K562 (cell line): ENCODE results near the gene WIPF1.

ENCODE experiments used
- BCL6 ChIP-seq: fragments of 250-450 bp; sonication (Bioruptor Pico); IDR thresholded peaks from 2 replicates; pipeline ENCODE4 v1.4.0; 2020
- BRCA1 ChIP-seq, 2 experiments: fragments of 450-650 bp in 1 of 2; sonication (generic) in 1 of 2; formaldehyde crosslinking in 1 of 2; IDR thresholded peaks; 2 replicates each; pipeline versions ENCODE4 v1.5.0 to v1.6.1; 2017 to 2020; ENCODE audit warnings: mild to moderate bottlenecking in 1 of 2, missing genetic modification reagents in 1 of 2
- CBFB ChIP-seq: sonication (generic); formaldehyde crosslinking; IDR thresholded peaks from 2 replicates; pipeline ENCODE4 v1.4.0; 2020; ENCODE audit warnings: mild to moderate bottlenecking, missing genetic modification reagents
- CTCF ChIP-seq, 3 experiments: IDR thresholded peaks in 2 of 3; conservative IDR thresholded peaks in 1 of 3; 2 replicates each; pipeline ENCODE4 v1.5.1; 2011 to 2012; ENCODE audit warnings: low read length in 3 of 3, mild to moderate bottlenecking in 3 of 3, control low read depth in 2 of 3, improper control_type of control experiment in 1 of 3, inconsistent platforms in 1 of 3, low read depth in 1 of 3, mixed read lengths in 1 of 3, moderate library complexity in 1 of 3; ENCODE audit not compliant: insufficient read depth in 2 of 3
- NFIC ChIP-seq: fragments of 450-650 bp; IDR thresholded peaks from 2 replicates; pipeline ENCODE4 v1.6.1; 2017; ENCODE audit warnings: mild to moderate bottlenecking, inconsistent platforms
- NRF1 ChIP-seq, 2 experiments: fragments of 450-650 bp; IDR thresholded peaks in 1 of 2; conservative IDR thresholded peaks in 1 of 2; 2 replicates each; pipeline ENCODE4 v1.6.1; 2014; ENCODE audit warnings: mild to moderate bottlenecking in 2 of 2
- PHF21A ChIP-seq: fragments of 450-650 bp; IDR thresholded peaks from 2 replicates; pipeline ENCODE4 v1.6.1; 2017; ENCODE audit warnings: low read depth, borderline replicate concordance
- SP2 ChIP-seq: IDR thresholded peaks from 2 replicates; pipeline ENCODE4 v1.6.1; 2011; ENCODE audit warnings: mild to moderate bottlenecking, low read depth, low read length, moderate library complexity; ENCODE audit not compliant: poor library complexity, severe bottlenecking; ENCODE audit errors: extremely low read depth
- TEAD4 ChIP-seq, 2 experiments: sonication (generic) in 1 of 2; formaldehyde crosslinking in 1 of 2; IDR thresholded peaks; 2 replicates each; pipeline versions ENCODE4 v1.6.1 to v1.8.0; 2012 to 2022; ENCODE audit warnings: borderline replicate concordance in 1 of 2, inconsistent platforms in 1 of 2, low read length in 1 of 2, mild to moderate bottlenecking in 1 of 2, missing genetic modification reagents in 1 of 2
- TSHZ1 ChIP-seq: fragments of 250-450 bp; sonication (Bioruptor Pico); IDR thresholded peaks from 2 replicates; pipeline ENCODE4 v1.4.0; 2020; ENCODE audit warnings: mild to moderate bottlenecking, moderate library complexity
- ZNF124 ChIP-seq: sonication (generic); formaldehyde crosslinking; IDR thresholded peaks from 2 replicates; pipeline ENCODE4 v1.8.1; 2022; ENCODE audit warnings: missing genetic modification reagents
- ZZZ3 ChIP-seq: fragments of 450-650 bp; IDR thresholded peaks from 2 replicates; pipeline ENCODE4 v1.6.1; 2016; ENCODE audit warnings: antibody characterized with exemption, mild to moderate bottlenecking, moderate library complexity
- TF ChIP-seq, protein P1 (sequence below): fragments of 250-450 bp; sonication (Bioruptor Pico); IDR thresholded peaks from 2 replicates; pipeline ENCODE4 v1.8.0; 2021; ENCODE audit warnings: moderate library complexity, mild to moderate bottlenecking, inconsistent platforms

DNA sequence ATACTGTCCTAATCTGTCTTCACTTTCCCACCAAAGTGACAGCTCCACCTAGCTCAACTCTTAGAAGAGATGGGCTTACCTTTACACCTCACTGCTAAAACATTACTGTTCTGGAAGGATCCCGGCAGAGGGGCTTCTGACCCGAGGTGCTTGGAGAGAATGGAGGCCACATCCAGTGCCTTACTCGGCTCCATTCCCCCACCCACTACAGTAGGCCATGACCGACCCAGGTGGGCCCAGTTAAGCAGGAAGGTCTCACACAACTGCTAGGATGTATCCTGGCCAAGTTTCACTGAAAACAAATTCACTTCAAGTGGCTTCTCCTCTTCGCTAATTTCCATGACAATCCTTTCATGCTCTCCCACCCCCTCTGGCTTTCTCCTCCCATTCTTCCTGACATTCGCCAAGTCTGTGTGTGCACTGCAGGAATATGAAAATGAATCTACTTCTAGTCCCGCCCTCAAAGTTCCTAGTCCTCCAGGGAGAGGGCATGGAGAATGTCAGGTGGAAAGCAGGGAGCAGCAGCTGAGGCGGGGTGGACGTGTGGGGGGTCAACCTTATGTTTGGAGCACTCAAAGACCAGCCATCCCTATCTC lies 11.8 kb downstream of the WIPF1 start:
- TF ChIP-seq ZNF124 (CRISPR knock-in tag) (no peak), TSHZ1 (no peak), TEAD4 (IDR thresholded peaks at IDR 0.05; ENCODE audit: low read length) (no peak), TEAD4 (CRISPR knock-in tag; IDR thresholded peaks at IDR 0.05; ENCODE audit: borderline replicate concordance) (no peak), PHF21A (no peak), NFIC (no peak), CBFB (CRISPR knock-in tag) (no peak), BCL6 (CRISPR knock-in tag) (no peak), BRCA1 (IDR thresholded peaks at IDR 0.05) (no peak), BRCA1 (CRISPR knock-in tag; IDR thresholded peaks at IDR 0.05) (no peak), ZZZ3 (no peak), NRF1 (conservative IDR thresholded peaks at IDR 0.05 in 1 of 2, IDR thresholded peaks at IDR 0.05 in 1 of 2) (no peak), SP2 (no peak), CTCF (IDR thresholded peaks at IDR 0.05 in 2 of 3, conservative IDR thresholded peaks at IDR 0.05 in 1 of 3; ENCODE audit: insufficient read depth in 2 of 3, low read depth in 1 of 3, low read length in 3 of 3) (no peak)
- TF ChIP-seq, protein P1, sequence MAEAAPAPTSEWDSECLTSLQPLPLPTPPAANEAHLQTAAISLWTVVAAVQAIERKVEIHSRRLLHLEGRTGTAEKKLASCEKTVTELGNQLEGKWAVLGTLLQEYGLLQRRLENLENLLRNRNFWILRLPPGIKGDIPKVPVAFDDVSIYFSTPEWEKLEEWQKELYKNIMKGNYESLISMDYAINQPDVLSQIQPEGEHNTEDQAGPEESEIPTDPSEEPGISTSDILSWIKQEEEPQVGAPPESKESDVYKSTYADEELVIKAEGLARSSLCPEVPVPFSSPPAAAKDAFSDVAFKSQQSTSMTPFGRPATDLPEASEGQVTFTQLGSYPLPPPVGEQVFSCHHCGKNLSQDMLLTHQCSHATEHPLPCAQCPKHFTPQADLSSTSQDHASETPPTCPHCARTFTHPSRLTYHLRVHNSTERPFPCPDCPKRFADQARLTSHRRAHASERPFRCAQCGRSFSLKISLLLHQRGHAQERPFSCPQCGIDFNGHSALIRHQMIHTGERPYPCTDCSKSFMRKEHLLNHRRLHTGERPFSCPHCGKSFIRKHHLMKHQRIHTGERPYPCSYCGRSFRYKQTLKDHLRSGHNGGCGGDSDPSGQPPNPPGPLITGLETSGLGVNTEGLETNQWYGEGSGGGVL (CRISPR knock-in tag), result no peak
